Activated CD4-positive, alpha-beta T cell treated with anti-CD3 and anti-CD28 coated beads for 4 hours (primary cell): ENCODE results near the gene CELSR2.
A peak's percentile ranks its signal among the peaks of the same experiment; 100 is the strongest.

ENCODE experiments used
- DNase-seq, 2 donors: peaks; one replicate each; pipeline ENCODE4 v3.0.0-alpha.2; 2020

The CELSR2 gene

DNA sequence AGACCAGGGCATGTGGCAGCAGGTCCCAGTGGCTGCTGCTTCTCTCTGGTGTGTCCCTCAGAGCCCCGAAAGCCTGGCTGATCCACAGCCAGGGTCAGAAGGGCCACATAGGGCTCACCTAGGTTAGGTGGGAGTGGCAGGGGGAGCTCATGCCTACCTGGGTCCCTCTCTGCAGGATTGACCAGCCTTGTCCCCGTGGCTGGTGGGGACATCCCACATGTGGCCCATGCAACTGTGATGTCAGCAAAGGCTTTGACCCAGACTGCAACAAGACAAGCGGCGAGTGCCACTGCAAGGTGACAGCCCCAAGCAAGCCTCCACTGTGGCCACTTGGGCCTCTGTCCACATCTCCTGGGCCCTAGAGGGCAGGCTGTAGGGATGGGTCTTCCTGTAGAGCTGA is 15.7 kb downstream of the CELSR2 start:
- no peak for DNase-seq

DNA sequence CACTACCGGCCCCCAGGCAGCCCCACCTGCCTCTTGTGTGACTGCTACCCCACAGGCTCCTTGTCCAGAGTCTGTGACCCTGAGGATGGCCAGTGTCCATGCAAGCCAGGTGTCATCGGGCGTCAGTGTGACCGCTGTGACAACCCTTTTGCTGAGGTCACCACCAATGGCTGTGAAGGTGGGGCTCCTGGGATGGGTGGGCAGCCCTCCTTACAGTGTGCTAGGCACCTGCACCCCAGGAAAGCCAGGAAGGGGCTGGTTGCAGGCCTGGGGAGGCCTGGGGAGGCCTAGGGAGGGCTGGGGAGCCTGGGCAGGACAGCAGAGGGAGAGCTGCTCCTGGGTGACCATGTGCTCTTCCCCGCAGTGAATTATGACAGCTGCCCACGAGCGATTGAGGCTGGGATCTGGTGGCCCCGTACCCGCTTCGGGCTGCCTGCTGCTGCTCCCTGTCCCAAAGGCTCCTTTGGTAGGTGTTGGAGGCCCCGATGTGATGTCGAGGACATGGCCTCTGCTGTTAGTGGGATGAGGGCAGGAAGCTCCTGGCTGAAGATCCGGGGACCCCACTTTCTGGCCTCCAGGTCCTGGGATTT is 16.5 kb downstream of the CELSR2 start:
- DNase-seq = no peak

DNA sequence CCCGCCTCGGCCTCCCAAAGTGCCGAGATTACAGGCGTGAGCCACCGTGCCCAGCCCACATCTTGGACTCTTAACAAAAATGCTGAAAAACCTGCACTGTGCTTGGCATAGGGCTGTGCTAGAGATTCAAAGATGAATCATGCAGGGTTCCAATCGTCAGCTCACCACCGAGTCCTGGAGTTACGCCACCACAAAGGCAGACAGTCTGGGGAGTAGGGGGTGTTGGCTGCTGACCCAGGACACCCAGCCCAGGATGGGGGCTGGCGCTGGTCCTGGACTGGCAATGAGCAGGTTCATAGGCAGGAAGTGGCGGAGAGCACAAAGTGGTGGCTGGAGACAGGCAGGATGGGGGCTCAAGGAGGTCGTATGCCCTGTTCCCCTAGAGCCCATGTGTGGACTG is 17.6 kb downstream of the CELSR2 start:
- no peak for DNase-seq

DNA sequence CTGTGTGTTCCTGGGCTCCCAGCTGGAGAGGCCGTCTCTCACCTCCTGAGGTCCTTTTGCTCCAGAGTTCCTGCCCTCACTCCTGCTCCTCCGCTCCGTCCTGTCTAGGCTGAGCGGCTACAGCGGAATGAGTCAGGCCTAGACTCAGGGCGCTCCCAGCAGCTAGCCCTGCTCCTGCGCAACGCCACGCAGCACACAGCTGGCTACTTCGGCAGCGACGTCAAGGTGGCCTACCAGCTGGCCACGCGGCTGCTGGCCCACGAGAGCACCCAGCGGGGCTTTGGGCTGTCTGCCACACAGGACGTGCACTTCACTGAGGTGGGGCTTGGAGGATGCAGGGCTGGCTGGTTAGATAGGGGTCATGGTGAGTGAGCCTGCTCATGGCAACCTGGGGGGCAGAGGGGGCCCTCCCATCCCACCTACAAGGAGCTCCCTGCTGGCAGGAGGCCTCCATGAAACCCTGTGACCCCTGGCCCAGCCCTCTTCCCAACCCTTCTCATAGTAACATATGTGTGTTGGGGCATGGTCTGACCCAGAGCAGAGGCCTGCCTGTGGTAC is 18.5 kb downstream of the CELSR2 start:
- no peak for DNase-seq

DNA sequence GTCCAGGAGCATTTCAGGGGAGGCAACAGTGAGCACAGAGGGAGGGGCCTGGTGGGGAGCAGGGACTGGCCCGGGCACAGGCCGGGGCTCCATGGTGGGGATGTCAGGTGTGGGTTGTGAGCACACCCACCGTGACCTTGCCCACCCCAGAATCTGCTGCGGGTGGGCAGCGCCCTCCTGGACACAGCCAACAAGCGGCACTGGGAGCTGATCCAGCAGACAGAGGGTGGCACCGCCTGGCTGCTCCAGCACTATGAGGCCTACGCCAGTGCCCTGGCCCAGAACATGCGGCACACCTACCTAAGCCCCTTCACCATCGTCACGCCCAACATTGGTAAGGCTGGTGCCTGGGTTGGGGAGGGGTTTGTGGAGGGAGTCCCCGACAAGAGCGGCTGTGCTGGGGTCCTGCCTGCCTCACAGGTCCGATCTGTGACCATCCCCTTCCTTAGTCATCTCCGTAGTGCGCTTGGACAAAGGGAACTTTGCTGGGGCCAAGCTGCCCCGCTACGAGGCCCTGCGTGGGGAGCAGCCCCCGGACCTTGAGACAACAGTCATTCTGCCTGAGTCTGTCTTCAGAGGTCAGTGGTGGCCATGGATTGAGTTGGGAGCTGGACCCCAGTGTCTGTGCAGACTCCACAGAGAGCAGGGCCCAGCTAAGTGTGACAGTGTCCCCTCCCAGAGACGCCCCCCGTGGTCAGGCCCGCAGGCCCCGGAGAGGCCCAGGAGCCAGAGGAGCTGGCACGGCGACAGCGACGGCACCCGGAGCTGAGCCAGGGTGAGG is 19.3 kb downstream of the CELSR2 start:
- DNase-seq = no peak

DNA sequence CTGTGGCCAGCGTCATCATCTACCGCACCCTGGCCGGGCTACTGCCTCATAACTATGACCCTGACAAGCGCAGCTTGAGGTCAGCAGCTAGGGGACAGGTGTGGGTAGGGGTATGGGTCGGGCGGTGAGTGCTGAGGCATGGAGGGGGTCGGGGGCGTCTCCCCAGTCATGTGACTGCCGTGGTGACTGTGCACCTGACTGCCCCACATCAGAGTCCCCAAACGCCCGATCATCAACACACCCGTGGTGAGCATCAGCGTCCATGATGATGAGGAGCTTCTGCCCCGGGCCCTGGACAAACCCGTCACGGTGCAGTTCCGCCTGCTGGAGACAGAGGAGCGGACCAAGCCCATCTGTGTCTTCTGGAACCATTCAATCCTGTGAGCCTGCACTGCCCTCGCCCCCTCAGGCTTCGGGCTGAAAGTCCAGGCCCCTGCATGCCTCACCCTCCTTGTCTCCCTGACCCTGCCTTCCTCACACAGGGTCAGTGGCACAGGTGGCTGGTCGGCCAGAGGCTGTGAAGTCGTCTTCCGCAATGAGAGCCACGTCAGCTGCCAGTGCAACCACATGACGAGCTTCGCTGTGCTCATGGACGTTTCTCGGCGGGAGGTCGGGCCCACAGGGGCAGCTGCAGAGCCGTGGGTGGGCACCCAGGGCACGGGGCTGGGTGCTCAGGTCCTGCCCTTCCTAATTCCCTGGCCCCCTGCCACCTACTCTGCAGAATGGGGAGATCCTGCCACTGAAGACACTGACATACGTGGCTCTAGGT is 20.1 kb downstream of the CELSR2 start:
- no peak for DNase-seq

DNA sequence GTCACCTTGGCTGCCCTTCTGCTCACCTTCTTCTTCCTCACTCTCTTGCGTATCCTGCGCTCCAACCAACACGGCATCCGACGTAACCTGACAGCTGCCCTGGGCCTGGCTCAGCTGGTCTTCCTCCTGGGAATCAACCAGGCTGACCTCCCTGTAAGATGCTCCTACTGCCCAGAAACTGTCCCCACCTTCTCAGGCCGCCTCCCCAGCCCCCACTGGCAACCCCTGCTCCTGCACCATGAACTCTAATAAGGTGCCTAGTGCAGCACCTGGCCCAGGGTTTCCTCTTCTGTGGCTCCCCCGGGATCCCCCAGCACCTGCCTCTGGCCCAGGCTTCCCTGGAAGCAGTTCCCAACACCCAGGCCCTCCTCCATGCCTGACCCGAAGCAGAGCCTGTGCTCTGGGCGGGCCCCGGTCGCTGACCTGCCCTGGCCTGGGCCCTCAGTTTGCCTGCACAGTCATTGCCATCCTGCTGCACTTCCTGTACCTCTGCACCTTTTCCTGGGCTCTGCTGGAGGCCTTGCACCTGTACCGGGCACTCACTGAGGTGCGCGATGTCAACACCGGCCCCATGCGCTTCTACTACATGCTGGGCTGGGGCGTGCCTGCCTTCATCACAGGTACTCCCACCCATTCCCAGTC is 20.8 kb downstream of the CELSR2 start:
- DNase-seq = no peak

DNA sequence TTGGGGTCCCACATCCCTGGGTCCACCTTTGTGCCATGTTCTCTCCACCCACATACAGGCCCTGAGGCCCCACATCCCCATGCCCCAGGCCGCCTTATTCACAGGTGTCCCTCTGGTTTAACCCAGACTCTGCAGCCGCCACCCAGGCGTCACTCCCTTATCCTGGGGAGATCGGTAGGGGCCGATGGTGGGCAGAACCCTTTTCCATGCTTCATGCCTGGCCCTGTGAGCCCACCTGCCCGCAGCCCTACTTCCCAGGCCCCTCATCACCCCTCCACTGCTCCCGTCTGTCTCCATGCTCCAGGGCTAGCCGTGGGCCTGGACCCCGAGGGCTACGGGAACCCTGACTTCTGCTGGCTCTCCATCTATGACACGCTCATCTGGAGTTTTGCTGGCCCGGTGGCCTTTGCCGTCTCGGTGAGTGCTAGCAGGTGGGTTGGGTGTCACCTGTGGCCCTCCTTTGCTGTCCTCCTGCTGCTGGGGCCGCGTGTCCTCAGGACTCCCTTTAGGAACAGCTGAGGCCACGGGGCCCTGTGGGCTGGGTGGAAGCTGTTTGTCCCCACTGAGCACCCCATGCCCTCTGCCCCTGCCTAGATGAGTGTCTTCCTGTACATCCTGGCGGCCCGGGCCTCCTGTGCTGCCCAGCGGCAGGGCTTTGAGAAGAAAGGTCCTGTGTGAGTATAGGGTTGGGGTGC is 21.4 kb downstream of the CELSR2 start:
- no peak for DNase-seq

DNA sequence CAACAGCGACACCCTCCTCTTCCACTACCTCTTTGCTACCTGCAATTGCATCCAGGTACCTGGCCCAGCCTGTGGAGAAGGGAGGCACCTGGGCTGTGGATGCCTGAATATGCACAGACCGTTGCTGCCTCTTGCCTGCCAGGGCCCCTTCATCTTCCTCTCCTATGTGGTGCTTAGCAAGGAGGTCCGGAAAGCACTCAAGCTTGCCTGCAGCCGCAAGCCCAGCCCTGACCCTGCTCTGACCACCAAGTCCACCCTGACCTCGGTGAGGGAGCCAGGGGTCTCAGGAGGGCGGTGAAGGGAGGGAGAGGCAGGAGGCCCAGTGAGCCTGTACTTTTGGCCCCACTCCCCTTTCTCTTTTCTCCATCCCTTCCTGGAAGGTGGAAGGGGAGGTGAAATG is 22.1 kb downstream of the CELSR2 start:
- DNase-seq = no peak

DNA sequence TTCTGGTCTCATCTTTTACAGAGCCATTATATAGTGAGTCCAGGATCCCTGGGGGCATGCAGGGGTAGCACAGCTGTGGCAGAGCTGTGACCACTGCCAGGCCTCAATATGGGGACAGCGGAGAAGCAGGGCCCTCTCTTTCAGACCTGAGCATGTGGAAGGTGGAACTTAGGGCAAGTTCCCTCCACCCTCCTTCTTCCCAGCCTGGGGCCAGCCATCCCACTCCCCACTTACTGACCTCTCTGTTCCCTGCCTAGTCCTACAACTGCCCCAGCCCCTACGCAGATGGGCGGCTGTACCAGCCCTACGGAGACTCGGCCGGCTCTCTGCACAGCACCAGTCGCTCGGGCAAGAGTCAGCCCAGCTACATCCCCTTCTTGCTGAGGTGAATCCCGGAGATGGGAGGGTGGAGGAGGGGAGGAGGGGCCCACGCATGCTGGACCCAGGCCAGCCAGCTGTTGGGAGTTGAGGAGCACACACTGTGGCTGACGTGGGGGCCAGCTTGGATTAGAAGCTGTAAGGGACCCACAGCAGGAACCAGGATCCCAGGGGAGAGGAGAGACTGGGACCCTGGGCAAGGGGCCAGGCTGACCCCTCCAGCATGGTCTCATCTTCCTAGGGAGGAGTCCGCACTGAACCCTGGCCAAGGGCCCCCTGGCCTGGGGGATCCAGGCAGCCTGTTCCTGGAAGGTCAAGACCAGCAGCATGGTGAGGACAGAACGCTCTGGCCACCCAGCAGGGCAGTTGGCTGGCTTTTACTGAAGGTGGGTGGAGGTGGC is 22.9 kb downstream of the CELSR2 start:
- DNase-seq = no peak

DNA sequence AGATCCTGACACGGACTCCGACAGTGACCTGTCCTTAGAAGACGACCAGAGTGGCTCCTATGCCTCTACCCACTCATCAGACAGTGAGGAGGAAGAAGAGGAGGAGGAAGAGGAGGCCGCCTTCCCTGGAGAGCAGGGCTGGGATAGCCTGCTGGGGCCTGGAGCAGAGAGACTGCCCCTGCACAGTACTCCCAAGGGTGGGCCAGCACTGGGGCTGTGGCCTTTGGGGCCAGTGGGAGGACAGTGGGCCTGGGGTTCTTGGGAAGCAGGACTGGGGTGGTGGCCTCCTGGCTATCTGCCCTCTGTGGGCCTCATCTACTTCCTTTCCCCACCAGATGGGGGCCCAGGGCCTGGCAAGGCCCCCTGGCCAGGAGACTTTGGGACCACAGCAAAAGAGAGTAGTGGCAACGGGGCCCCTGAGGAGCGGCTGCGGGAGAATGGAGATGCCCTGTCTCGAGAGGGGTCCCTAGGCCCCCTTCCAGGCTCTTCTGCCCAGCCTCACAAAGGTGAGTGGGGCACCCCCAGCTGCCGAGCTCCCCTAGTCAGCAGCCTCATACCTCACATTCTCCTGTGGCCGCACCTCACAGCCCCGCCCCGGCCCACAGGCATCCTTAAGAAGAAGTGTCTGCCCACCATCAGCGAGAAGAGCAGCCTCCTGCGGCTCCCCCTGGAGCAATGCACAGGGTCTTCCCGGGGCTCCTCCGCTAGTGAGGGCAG is 23.6 kb downstream of the CELSR2 start:
- no peak for DNase-seq

DNA sequence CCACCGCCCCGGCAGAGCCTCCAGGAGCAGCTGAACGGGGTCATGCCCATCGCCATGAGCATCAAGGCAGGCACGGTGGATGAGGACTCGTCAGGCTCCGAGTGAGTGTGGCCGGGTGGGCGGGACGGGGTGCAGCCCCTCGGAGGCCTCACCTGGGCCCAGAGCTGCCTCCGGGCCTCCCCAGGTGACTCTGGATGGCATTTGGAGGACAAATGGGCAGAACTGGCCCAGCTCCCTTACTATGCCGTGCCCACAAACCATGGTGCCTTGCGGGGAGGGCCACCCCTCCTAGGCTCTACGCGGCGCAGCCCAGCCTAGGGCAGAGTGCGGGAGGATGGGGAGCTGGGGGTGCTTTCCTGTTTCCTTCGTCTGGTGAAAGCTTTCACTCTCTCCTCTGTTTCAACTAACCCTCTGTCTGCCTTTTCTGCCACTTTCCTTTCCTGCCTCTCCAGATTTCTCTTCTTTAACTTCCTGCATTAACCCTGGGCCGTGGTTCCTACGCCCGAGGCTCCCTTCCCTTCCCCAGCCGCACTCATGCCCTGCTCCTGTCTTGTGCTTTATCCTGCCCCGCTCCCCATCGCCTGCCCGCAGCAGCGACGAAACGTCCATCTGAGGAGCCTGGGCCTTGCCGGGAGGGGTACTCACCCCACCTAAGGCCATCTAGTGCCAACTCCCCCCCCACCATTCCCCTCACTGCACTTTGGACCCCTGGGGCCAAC is 24.4 kb downstream of the CELSR2 start:
- DNase-seq = no peak

DNA sequence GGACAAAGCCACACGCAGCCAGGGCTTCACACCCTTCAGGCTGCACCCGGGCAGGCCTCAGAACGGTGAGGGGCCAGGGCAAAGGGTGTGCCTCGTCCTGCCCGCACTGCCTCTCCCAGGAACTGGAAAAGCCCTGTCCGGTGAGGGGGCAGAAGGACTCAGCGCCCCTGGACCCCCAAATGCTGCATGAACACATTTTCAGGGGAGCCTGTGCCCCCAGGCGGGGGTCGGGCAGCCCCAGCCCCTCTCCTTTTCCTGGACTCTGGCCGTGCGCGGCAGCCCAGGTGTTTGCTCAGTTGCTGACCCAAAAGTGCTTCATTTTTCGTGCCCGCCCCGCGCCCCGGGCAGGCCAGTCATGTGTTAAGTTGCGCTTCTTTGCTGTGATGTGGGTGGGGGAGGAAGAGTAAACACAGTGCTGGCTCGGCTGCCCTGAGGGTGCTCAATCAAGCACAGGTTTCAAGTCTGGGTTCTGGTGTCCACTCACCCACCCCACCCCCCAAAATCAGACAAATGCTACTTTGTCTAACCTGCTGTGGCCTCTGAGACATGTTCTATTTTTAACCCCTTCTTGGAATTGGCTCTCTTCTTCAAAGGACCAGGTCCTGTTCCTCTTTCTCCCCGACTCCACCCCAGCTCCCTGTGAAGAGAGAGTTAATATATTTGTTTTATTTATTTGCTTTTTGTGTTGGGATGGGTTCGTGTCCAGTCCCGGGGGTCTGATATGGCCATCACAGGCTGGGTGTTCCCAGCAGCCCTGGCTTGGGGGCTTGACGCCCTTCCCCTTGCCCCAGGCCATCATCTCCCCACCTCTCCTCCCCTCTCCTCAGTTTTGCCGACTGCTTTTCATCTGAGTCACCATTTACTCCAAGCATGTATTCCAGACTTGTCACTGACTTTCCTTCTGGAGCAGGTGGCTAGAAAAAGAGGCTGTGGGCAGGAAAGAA is 25.5 kb downstream of the CELSR2 start:
- no peak for DNase-seq

DNA sequence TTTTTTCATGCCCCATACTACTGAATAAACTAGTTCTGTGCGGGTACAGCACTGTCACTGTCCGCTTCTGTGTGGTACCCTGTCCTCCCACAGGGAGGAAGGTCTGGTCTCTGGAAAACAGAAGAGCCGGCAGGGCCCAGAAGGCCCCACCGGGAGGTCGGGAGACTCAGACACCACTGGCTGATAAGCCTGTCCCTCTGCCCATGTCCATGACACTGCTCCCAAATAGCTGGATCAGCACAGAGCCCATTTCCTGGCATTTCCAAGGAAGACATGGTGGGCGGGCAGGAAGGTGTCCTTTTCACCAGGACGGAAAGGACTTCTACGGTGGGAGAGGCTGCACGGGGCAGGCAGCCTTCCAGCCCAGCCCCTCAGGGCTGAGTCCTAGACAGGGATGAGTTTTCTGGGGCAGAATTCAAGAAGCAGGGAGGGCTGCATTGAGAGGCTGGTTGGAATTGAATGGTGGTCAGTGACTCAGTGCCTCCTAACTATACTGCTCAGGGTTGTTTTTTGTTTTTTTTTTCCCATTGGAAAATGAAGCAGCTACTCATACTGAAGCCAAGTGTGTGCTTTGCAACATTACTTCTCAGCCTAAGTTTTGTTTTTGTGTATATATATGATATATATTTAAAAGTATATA is 26.5 kb downstream of the CELSR2 start:
- no peak for DNase-seq

DNA sequence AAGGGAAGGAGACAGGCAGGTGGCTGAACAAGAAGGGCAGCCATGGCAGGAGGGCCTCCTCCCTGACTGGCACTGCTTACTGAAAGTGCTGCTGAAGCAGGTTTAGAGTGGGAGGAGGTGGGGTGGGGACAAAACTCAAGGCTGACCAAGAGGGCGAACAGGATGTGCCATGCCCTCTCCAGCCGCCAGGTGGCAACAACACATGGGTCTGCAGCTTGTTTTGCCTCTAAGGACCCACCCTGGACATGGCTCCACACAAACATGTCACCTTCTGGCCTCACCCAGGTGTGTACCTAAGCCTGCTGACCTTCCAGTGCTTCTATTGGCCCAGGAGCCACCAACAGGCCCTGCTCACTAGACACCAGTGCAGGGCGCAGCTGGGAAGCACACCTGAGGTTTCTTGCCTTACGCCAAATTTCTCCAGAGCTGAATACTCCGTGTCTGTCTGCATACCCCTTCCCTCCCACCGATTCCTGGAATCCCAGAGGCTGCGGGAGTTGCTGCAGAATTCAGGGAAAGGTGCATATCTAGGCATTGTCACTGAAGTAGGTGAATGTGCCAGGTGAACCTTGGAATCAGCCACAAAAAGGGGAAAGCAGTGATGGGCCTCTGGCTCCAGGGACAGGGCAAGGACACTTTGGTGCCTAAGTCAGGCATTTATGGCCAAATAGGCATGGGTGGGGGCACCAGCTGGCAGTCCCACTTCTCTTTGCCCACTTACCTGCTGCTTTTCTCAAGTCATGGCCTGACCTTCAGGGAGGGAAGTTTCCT is 28.3 kb downstream of the CELSR2 start:
- DNase-seq = peak; percentile 56 to 64

DNA sequence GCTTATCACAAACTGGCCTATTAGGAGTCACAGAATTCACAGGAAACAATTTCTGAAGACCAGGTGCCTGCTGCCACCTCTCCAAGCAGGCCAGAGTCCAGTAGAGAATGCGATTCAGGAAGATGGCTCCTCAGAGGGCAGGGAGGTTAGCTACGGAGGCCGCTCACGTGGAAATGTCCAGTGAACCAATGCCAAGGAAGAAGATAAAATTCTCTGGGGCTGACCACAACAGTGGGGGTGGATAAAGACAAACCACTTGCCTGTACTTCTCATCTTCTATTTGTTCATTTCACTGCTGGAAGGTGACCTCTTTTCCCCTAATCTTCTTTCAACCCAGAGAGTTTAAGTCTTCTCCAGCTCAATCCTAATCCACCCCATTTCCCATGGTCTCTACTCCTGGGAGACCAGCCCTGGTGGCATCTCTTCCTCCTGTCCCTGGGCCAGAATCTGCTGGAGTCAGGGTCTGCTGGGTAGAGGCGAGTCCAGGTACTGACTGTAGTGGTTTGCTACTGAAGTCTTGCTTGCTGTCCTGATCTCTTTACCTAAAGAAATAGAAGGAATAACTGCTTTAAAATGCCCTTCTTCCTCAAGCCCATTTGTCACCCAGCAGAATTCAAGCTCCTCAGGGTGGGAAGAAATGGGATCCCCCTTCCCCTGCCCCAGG is 30.4 kb downstream of the CELSR2 start:
- DNase-seq = no peak

DNA sequence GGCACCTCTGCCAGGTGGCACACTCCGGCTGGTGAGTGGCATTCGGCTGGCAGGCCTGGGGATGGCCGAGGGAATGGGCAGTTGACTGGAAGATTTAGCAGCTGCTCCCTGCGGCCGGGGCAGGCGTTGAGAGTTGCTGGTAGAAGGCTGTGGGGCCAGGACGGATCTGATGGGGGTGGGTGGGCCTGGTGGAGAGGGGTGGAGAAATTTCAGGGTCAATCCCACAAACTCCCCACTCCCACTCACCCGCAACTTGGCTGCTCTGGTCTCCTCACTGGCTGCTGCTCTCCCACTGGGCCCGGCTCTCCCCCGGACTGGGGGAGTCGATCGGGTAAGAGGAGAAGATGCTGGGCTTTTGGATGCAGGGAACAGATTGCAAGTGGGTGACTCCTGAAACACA is 31.5 kb downstream of the CELSR2 start:
- DNase-seq = no peak
